Kidney (tissue), 14 donors: ENCODE data around the gene SLC25A11. TPM values are rescaled to one million over a fixed set of nuclear protein-coding genes. Genes with fewer than 3 reads are reported as not detected.
"Not testable (repeated sequence)": the region's sequence is repeated elsewhere in the genome, so short reads cannot be mapped to it uniquely, and the experiment has no call there.

ENCODE experiments used
- DNase-seq, 5 donors: peaks; one replicate each; pipeline ENCODE4 v3.0.0-alpha.2; 2013 to 2020
- FAIRE-seq: peaks from 2 replicates; lab custom pipeline; 2012; peaks lifted over from hg19 to GRCh38; lab: Jason Lieb, UNC
- H3K27ac ChIP-seq, 2 donors: one replicate each; pipeline ENCODE4 v1.7.0; 2013; ENCODE audit warnings: low read depth in 2 of 2, low read length in 2 of 2, inconsistent platforms in 1 of 2
- H3K27me3 ChIP-seq: one replicate; pipeline ENCODE4 v1.7.1; 2013; ENCODE audit warnings: low read length, inconsistent platforms; ENCODE audit not compliant: control insufficient read depth, insufficient read depth
- H3K36me3 ChIP-seq, 3 donors: one replicate each; pipeline versions ENCODE4 v1.7.0 to v1.7.1; 2013; ENCODE audit warnings: low read length in 3 of 3, control low read depth in 1 of 3, inconsistent platforms in 1 of 3; ENCODE audit not compliant: insufficient read depth in 3 of 3, control insufficient read depth in 2 of 3
- H3K4me1 ChIP-seq, 3 donors: one replicate each; pipeline versions ENCODE4 v1.7.0 to v1.7.1; 2013; ENCODE audit warnings: low read length in 3 of 3, inconsistent platforms in 1 of 3, low read depth in 1 of 3; ENCODE audit not compliant: control insufficient read depth in 2 of 3, insufficient read depth in 2 of 3
- H3K4me3 ChIP-seq, 3 donors: one replicate each; pipeline versions ENCODE4 v1.7.0 to v1.8.1; 2013; ENCODE audit warnings: low read length in 3 of 3, control low read depth in 1 of 3, inconsistent platforms in 1 of 3
- H3K9ac ChIP-seq, 3 donors: one replicate each; pipeline versions ENCODE4 v1.7.0 to v1.7.1; 2013; ENCODE audit warnings: low read length in 3 of 3, control low read depth in 1 of 3, inconsistent platforms in 1 of 3
- H3K9me3 ChIP-seq, 3 donors: one replicate each; pipeline versions ENCODE4 v1.7.0 to v1.7.1; 2013; ENCODE audit warnings: low read length in 3 of 3, control low read depth in 1 of 3, inconsistent platforms in 1 of 3; ENCODE audit not compliant: control insufficient read depth in 2 of 3, insufficient read depth in 1 of 3
- CTCF ChIP-seq: IDR thresholded peaks from 3 replicates; pipeline ENCODE4 v1.5.1; 2012; ENCODE audit warnings: mild to moderate bottlenecking, moderate library complexity, borderline replicate concordance; ENCODE audit not compliant: insufficient read depth; ENCODE audit errors: extremely low read depth
- intact Hi-C: fragments of 100-400 bp; cut with DNase I; formaldehyde crosslinking; loops from one replicate; pipeline ENCODE4 v1.11.1; 2022
- polyA plus RNA-seq: library from polyadenylated mRNA; stranded (reverse); fragments of 350-450 nt; fragmentation: Illumina TruSeq; extraction: RNeasy Lipid Tissue Mini Kit (QIAGEN cat#74804); gene quantifications from one replicate; pipeline ENCODE4 v1.2.3, GENCODE V29; 2014; ENCODE audit warnings: low read depth, low replicate concordance; ENCODE audit not compliant: insufficient read depth
- total RNA-seq: library from RNA; stranded (reverse); fragmentation: NEBNext Ultra II Directional; extraction: Animal tissue kit (Norgen Biotek cat#: 25700); gene quantifications from one replicate; pipeline ENCODE4 v1.2.1, GENCODE V29; 2021
- donor health status: control.
- donor health status: control.
- donor health status: control.
- donor health status: control.
- donor health status: control.
- donor health status: DM: yes; HTN: yes; CAD: no.
- donor health status: Normal renal cell carcinoma (clear cell type).

The SLC25A11 gene
- total and polyA plus RNA-seq, 2 donors from 2014 or later = 60.0 to 173 TPM

GRCh38 chr17:4931963-4932362, 7.9 kb downstream of the SLC25A11 start, which contains the start of gene GP1BA:
TSS of gene GP1BA (plus strand) at chr17:4932277. CDS start at chr17:4932605, 328 bp downstream.
- Histone ChIP-seq H3K9ac (no peak within 1 kb of the TSS), H3K9me3 (no peaks in the 10 kb centered on the region), H3K4me1 (peaks cover 0 to 6% (median 0%) of the 10 kb centered on the region in 3 donors), H3K36me3 (peaks cover 0 to 1% (median 0%) of the 10 kb centered on the region in 3 donors), H3K27ac (no peak within 1 kb of the TSS), H3K27me3 (no peaks in the 10 kb centered on the region), H3K4me3 (no peak within 1 kb of the TSS)
- intact Hi-C loops = no loop called here
- FAIRE-seq (no peak), DNase-seq (no peak)
- no peak for TF ChIP-seq CTCF

- H3K4me3 ChIP-seq = no peak overlapping the region
- TF ChIP-seq CTCF = no peak
- no peaks in the 10 kb centered on the region for H3K9me3 ChIP-seq
- FAIRE-seq = no peak
- H3K27me3 ChIP-seq = no peaks in the 10 kb centered on the region
- H3K27ac ChIP-seq = no peak overlapping the region
- H3K36me3 ChIP-seq = no peaks in the 10 kb centered on the region
- H3K9ac ChIP-seq = no peak overlapping the region
- no peak for DNase-seq
- H3K4me1 ChIP-seq = peaks cover 0 to under 1% (median 0%) of the 10 kb centered on the region in 3 donors
- intact Hi-C loops = no loop called here
These were observed 11.0 kb downstream of the SLC25A11 start for GRCh38 chr17:4928881-4929280.

- H3K9ac ChIP-seq, FAIRE-seq, H3K4me3 ChIP-seq, DNase-seq, H3K27ac ChIP-seq, H3K9me3 ChIP-seq, H3K36me3 ChIP-seq, intact Hi-C loops, H3K4me1 ChIP-seq, H3K27me3 ChIP-seq: not testable (repeated sequence)
These were observed 13.1 kb downstream of the SLC25A11 start for GRCh38 chr17:4926577-4927335.

GRCh38 chr17:4921320-4921719, 18.5 kb downstream of the SLC25A11 start:
- intact Hi-C loops = no loop called here
- no peak for DNase-seq
- H3K4me3 ChIP-seq = no peak overlapping the region
- FAIRE-seq = no peak
- H3K27ac ChIP-seq = no peak overlapping the region
- H3K9ac ChIP-seq = no peak overlapping the region
- H3K9me3 ChIP-seq = no peaks in the 10 kb centered on the region
- no peaks in the 10 kb centered on the region for H3K27me3 ChIP-seq
- no peaks in the 10 kb centered on the region for H3K4me1 ChIP-seq
- no peak for TF ChIP-seq CTCF
- no peaks in the 10 kb centered on the region for H3K36me3 ChIP-seq
